NT2/D1 (cell line): ENCODE results near the gene NOTCH1.

Source experiments
- DNase-seq: peaks from one replicate; pipeline ENCODE4 v3.0.0-alpha.2; 2011; ENCODE audit warnings: low read depth, low spot score
- H3K27me3 ChIP-seq: 2 replicates; pipeline ENCODE4 v1.6.0; 2011; ENCODE audit warnings: mild to moderate bottlenecking; ENCODE audit not compliant: insufficient read length, insufficient read depth
- H3K36me3 ChIP-seq: 2 replicates; pipeline ENCODE4 v1.6.1; 2011; ENCODE audit warnings: mild to moderate bottlenecking, low read length, mixed read lengths; ENCODE audit not compliant: insufficient read depth, insufficient read length
- H3K4me1 ChIP-seq: 2 replicates; pipeline ENCODE4 v1.5.1; 2011; ENCODE audit not compliant: insufficient read depth, insufficient read length
- H3K4me3 ChIP-seq: 2 replicates; pipeline ENCODE4 v1.5.1; 2011; ENCODE audit warnings: low read depth; ENCODE audit not compliant: insufficient read length
- H3K9ac ChIP-seq: 2 replicates; pipeline ENCODE4 v1.6.0; 2011; ENCODE audit warnings: low read depth; ENCODE audit not compliant: insufficient read length
- H3K9me3 ChIP-seq: 2 replicates; pipeline ENCODE4 v1.5.1; 2011; ENCODE audit warnings: mild to moderate bottlenecking, low read length; ENCODE audit not compliant: insufficient read depth
- SUZ12 ChIP-seq: IDR thresholded peaks from 2 replicates; pipeline ENCODE4 v1.6.1; 2011; ENCODE audit not compliant: insufficient read length, insufficient read depth; ENCODE audit errors: extremely low read depth
- YY1 ChIP-seq: IDR thresholded peaks from 2 replicates; pipeline ENCODE4 v1.6.1; 2011; ENCODE audit not compliant: insufficient read length, insufficient read depth
- ZNF274 ChIP-seq: IDR thresholded peaks from 2 replicates; pipeline ENCODE4 v1.6.1; 2011; ENCODE audit warnings: mild to moderate bottlenecking, low read depth, low read length

Gene NOTCH1

DNA sequence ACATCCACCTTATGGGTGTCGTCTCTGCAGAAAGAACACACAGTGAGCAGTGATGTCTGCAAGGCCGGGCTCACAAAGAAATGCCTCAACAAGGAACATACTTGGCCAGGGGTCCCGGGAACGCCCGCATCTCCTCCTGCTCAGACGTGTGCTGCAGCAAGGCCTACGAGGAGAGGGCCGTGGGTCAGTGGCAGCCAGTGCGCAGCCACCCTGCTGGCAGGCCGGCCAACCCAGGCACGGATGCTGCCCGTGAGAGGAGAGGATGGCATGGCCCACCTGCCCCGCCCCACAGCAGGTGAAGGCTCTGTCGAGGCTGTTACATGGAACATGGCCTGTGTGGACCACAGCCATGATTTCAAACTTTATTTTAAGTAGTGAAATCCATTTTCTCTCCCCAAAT is 82.3 kb downstream of the NOTCH1 start:
- peaks cover 95% of the 10 kb centered on the region for H3K36me3 ChIP-seq
- no peak for DNase-seq
- H3K27me3 ChIP-seq, result no peaks in the 10 kb centered on the region
- H3K4me3 ChIP-seq, result no peak overlapping the region
- TF ChIP-seq ZNF274 (no peak), SUZ12 (no peak), YY1 (no peak)
- H3K9me3 ChIP-seq, result no peaks in the 10 kb centered on the region
- H3K9ac ChIP-seq, result no peak overlapping the region
- H3K4me1 ChIP-seq, result no peaks in the 10 kb centered on the region

DNA sequence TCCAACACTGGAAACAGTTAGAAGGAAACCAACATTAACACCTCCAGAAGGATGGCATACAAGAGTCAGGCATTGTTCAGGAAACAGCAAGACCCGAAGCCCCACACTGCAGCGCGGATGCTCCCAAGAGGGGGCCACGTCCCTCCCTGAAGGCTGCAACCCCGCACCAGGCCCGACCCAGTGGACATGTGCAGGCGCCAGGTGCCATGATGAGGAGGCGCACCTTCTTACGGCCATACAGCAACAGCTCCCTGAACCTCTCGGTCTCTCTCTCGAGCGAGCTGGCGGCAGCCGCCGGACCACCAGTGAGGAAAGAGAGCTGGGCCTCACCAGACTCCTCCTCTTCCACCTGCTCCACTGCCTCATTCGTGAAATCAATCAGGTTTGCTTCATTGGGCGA is 83.2 kb downstream of the NOTCH1 start:
- no peaks in the 10 kb centered on the region for H3K4me1 ChIP-seq
- no peaks in the 10 kb centered on the region for H3K27me3 ChIP-seq
- H3K4me3 ChIP-seq, result no peak overlapping the region
- H3K36me3 ChIP-seq, result peaks cover 94% of the 10 kb centered on the region
- TF ChIP-seq YY1 (no peak), SUZ12 (no peak), ZNF274 (no peak)
- H3K9me3 ChIP-seq, result no peaks in the 10 kb centered on the region
- H3K9ac ChIP-seq, result no peak overlapping the region
- DNase-seq, result no peak

DNA sequence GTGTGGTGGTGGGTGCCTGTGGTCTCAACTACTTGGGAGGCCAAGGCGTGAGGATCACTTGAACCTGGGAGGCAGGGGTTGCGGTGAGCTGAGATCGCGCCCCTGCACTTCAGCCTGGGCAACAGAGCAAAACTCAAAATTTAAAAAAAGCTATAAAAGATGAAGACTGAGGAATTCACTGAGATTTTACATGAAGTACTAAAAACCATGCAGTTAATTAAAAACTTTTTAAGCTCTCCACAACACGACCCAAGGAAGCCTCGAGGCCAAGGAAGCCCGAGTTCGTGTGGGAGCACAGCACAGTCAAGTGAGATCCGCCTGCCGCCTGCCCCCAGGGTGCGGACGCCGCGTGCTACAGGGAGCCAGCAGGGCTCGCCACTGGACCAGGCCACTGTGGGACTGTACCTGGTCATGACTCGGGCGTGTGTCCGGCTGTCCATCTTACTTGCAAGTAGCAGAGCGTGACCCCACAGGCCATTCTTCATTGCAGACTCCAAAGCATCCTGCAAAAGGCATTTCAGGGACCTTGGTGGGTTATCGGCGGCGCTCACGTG is 85.0 kb downstream of the NOTCH1 start:
- DNase-seq, result no peak
- TF ChIP-seq YY1 (no peak), ZNF274 (no peak), SUZ12 (no peak)
- H3K9me3 ChIP-seq, result no peaks in the 10 kb centered on the region
- H3K4me1 ChIP-seq, result no peaks in the 10 kb centered on the region
- no peak overlapping the region for H3K4me3 ChIP-seq
- H3K9ac ChIP-seq, result no peak overlapping the region
- no peaks in the 10 kb centered on the region for H3K27me3 ChIP-seq
- H3K36me3 ChIP-seq, result peaks cover 94% of the 10 kb centered on the region

DNA sequence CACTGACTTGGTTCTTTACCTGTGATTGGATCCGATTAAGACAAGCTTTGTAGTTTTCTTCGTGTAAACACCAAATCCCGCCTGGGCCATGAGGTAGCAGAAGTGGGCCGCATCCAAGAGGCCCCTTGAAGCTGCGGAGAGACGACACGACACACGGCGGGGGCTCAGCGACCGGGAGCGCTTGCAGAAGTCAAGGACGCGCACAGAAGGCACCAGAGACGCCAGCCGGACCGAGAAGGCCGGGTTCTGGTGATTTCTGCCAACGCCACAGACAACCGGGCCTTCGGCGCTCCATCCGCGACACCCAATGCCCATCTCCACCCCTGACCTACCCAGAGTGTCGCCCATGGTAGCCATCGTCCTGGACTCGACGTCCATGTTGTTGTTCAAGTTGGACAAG is 86.4 kb downstream of the NOTCH1 start:
- Histone ChIP-seq H3K4me1 (peaks cover 2% of the 10 kb centered on the region), H3K4me3 (no peak overlapping the region), H3K27me3 (no peaks in the 10 kb centered on the region), H3K9me3 (no peaks in the 10 kb centered on the region), H3K9ac (no peak overlapping the region), H3K36me3 (peaks cover 94% of the 10 kb centered on the region)
- no peak for DNase-seq
- TF ChIP-seq SUZ12 (no peak), ZNF274 (no peak), YY1 (no peak)

DNA sequence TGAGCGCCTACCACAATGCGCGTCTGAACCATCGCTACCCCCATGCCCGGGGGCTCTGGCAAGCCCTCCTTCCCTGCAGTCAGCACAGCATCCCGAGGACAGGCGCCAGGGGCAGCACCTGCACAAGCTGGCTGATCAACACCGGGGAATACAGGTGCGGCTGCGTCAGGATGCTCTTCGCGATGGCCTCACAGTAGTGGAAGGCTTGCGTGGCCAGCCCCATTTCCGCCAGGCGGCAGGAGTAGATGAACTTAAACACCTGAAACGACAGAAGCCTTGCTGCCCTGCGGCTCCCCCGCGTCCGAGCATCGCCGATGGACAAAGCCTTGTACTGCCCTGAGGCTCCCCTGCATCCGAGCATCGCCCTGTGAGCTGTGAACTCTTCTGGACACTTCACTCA is 88.5 kb downstream of the NOTCH1 start:
- peaks cover 90% of the 10 kb centered on the region for H3K36me3 ChIP-seq
- no peak overlapping the region for H3K9ac ChIP-seq
- no peaks in the 10 kb centered on the region for H3K9me3 ChIP-seq
- peaks cover 2% of the 10 kb centered on the region for H3K4me1 ChIP-seq
- no peak for DNase-seq
- H3K27me3 ChIP-seq, result no peaks in the 10 kb centered on the region
- TF ChIP-seq SUZ12, result no peak
- TF ChIP-seq ZNF274, result no peak
- no peak for TF ChIP-seq YY1
- H3K4me3 ChIP-seq, result no peak overlapping the region

DNA sequence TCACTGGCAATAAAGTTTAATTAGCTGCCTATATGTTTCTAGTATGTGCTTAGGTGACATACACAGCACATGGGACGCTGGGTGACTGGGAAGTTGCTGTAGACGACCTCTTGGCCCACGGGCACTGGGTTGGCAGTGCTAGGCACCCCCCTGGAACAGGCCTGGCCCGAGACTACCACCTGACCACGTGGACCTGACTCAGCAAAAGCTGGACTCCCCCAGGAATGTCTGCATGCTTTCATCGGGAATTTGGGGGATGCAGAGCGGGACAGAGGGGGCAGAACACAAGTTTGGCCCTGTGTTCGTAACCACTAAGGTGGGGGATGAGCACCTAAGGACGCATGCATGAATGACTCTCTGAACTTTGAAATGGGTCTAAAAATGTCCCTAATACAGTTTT is 89.6 kb downstream of the NOTCH1 start:
- no peak for DNase-seq
- Histone ChIP-seq H3K27me3 (no peaks in the 10 kb centered on the region), H3K9ac (no peak overlapping the region), H3K4me1 (peaks cover 4% of the 10 kb centered on the region), H3K4me3 (no peak overlapping the region), H3K9me3 (no peaks in the 10 kb centered on the region), H3K36me3 (peaks cover 87% of the 10 kb centered on the region)
- TF ChIP-seq ZNF274 (no peak), SUZ12 (no peak)

DNA sequence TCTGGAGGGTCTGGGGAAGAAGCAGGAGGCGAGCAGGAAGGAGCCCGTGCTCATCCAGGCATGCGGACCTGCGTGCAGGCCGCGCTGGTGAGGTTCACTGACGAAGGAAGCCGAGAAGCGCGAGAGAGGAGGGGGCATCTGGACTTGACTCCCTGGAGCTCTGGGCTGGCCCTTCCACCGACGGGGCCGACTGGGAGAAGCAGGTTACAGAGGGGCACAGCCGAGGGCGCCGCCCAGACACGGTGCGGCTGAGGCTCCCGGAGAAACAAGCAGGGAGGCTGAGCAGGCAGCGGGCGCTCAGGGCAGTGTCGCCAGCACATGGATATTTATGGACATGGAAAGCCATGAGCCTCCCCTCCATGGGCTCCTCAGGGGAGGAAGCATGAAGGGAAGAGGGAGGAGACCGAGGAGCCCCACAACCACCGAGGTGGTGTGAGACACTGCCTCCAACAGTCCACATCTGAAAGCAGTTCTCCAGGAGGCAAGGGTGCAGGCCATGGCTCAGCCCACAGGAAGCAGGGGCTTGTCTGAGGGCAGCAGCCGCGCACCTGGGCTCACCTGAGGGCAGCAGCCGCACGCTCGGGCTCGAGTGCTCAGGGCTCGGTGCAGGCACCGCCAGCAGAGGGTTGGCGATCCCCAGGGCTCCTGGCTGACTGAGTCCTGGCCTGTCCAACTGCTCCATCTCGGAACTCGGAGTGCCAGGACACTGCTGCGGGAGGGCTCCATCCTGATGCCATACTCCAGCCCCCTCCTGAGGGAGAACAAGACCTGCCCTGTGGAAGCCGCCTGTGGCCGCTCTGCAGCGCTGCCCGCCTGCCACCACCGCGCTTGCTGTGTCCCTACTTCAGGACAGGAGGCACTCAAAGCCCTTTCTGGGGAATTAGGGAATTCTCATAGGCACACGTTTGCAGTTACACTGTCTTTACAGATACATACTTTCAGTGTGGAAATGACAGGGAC is 90.5 kb downstream of the NOTCH1 start:
- Histone ChIP-seq H3K27me3 (no peaks in the 10 kb centered on the region), H3K4me1 (peaks cover 4% of the 10 kb centered on the region), H3K36me3 (peaks cover 88% of the 10 kb centered on the region), H3K4me3 (no peak overlapping the region), H3K9me3 (no peaks in the 10 kb centered on the region), H3K9ac (peak overlapping the region; percentile 21)
- DNase-seq, result no peak
- no peak for TF ChIP-seq SUZ12
- TF ChIP-seq YY1, result no peak
- no peak for TF ChIP-seq ZNF274
